ENCODE results near the gene CACNA1E. TPM values are rescaled to one million over a fixed set of nuclear protein-coding genes. Genes with fewer than 3 reads are reported as not detected.

The CACNA1E gene
- total RNA-seq, 1 donor, result not detected

- H3K4me3 ChIP-seq (ENCODE audit: low read depth, low read length), result no peak overlapping the region
- no peak for DNase-seq (ENCODE audit: low read depth)
- TF ChIP-seq, protein P1, sequence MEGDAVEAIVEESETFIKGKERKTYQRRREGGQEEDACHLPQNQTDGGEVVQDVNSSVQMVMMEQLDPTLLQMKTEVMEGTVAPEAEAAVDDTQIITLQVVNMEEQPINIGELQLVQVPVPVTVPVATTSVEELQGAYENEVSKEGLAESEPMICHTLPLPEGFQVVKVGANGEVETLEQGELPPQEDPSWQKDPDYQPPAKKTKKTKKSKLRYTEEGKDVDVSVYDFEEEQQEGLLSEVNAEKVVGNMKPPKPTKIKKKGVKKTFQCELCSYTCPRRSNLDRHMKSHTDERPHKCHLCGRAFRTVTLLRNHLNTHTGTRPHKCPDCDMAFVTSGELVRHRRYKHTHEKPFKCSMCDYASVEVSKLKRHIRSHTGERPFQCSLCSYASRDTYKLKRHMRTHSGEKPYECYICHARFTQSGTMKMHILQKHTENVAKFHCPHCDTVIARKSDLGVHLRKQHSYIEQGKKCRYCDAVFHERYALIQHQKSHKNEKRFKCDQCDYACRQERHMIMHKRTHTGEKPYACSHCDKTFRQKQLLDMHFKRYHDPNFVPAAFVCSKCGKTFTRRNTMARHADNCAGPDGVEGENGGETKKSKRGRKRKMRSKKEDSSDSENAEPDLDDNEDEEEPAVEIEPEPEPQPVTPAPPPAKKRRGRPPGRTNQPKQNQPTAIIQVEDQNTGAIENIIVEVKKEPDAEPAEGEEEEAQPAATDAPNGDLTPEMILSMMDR (IDR thresholded peaks at IDR 0.05; ENCODE audit: insufficient read depth, low read length), result no peak
Observed at GRCh38 chr1:181660621-181661020, 177.3 kb downstream of the CACNA1E start.

DNA sequence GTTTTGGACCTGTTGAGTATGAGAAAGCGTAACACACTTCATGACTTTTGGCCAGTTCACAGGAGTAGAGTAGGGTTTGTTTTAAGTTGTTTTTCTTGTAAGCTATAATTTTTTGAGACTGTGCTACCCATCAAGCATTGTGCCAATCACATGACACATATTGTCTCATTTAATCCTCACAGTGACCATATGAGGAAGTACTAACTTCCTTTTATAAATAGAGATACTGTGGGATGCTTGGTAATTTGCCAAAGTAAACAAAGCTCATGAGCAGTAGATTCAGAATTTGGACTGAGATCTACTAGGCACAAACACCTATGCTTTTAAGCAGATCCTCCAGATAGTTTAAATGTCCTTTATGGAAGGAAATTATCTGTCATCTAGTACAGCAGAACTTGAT is 178.3 kb downstream of the CACNA1E start:
- no peak overlapping the region for H3K4me3 ChIP-seq (ENCODE audit: low read depth, low read length)
- TF ChIP-seq, protein P1 (IDR thresholded peaks at IDR 0.05; ENCODE audit: insufficient read depth, low read length), result no peak
- DNase-seq (ENCODE audit: low read depth), result no peak

- TF ChIP-seq, protein P1 (IDR thresholded peaks at IDR 0.05; ENCODE audit: insufficient read depth, low read length), result no peak
- no peak for DNase-seq (ENCODE audit: low read depth)
- H3K4me3 ChIP-seq (ENCODE audit: low read depth, low read length), result no peak overlapping the region
Observed at GRCh38 chr1:181662606-181663005, 179.3 kb downstream of the CACNA1E start.

DNA sequence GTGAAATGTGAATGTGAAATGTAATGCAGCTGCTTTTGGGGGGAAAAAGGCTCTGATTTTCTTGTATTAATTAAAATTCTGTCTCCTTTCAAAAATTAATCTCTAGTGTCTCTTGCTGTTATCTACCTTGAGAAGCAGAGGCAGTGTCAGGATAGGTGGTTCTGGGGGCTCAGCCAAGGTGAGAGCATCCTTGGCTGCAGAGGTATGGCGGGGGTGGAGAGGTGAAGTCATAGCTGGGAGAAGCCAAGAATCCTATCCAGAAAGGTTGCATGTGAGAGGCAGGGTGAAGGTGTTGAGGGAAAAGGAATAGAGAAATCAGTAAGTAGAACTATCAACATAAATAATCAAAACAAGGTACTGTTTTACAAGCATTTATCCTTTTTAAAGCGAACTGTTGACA is 181.2 kb downstream of the CACNA1E start:
- H3K4me3 ChIP-seq (ENCODE audit: low read depth, low read length), result no peak overlapping the region
- DNase-seq (ENCODE audit: low read depth), result no peak
- TF ChIP-seq, protein P1 (IDR thresholded peaks at IDR 0.05; ENCODE audit: insufficient read depth, low read length), result no peak

DNA sequence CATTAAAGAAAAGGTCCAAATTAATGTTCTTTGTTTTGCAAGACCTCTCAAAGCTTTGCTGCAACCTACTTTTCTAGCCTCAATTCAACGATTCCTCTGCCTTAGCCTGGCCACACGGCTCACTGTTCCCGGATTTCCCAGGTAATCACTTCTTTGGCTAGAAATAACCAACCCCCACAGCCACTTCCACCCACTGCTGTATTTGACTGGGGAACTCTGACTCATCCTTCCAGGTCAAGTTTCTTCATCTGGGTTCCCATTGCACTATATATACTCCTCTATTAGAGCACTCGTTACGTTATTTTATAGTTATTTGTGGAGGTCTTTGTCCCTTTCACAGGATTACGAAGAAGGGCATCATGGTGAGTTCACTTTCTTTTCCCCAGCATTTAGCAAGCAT is 185.9 kb downstream of the CACNA1E start:
- TF ChIP-seq, protein P1 (IDR thresholded peaks at IDR 0.05; ENCODE audit: insufficient read depth, low read length), result no peak
- DNase-seq (ENCODE audit: low read depth), result no peak
- no peak overlapping the region for H3K4me3 ChIP-seq (ENCODE audit: low read depth, low read length)

GRCh38 chr1:181674617-181675016 is 191.3 kb downstream of the CACNA1E start:
- no peak overlapping the region for H3K4me3 ChIP-seq (ENCODE audit: low read depth, low read length)
- no peak for DNase-seq (ENCODE audit: low read depth)
- TF ChIP-seq, protein P1 (IDR thresholded peaks at IDR 0.05; ENCODE audit: insufficient read depth, low read length), result no peak

Measured in fibroblast of the aortic adventitia (primary cell).